Keratinocyte (primary cell): ENCODE data around the gene MC2R. TPM values are rescaled to one million over a fixed set of nuclear protein-coding genes. Genes with fewer than 3 reads are reported as not detected.

Source experiments
- DNase-seq: peaks from one replicate; pipeline ENCODE4 v3.0.0-alpha.2; 2011; ENCODE audit warnings: low read depth, missing footprints, low spot score
- FAIRE-seq: peaks from 2 replicates; lab custom pipeline; 2011; peaks lifted over from hg19 to GRCh38; lab: Jason Lieb, UNC
- H2AFZ ChIP-seq: 2 replicates; pipeline ENCODE4 v1.6.0; 2012; ENCODE audit warnings: low read length, control low read depth, inconsistent platforms; ENCODE audit not compliant: control insufficient read depth
- H3K27ac ChIP-seq: 2 replicates; pipeline ENCODE4 v1.5.1; 2011; ENCODE audit warnings: low read length; ENCODE audit not compliant: control insufficient read depth, insufficient read depth
- H3K27me3 ChIP-seq: 3 replicates; pipeline ENCODE4 v1.6.0; 2011; ENCODE audit warnings: low read length; ENCODE audit not compliant: control insufficient read depth, insufficient read depth; ENCODE audit errors: extremely low read depth
- H3K36me3 ChIP-seq, 2 experiments: 2 replicates in 1 of 2; 3 replicates in 1 of 2; pipeline ENCODE4 v1.5.1; 2011; ENCODE audit warnings: low read length in 2 of 2, mild to moderate bottlenecking in 1 of 2; ENCODE audit not compliant: control insufficient read depth in 2 of 2, insufficient read depth in 2 of 2; ENCODE audit errors: extremely low read depth in 1 of 2
- H3K4me1 ChIP-seq: 3 replicates; pipeline ENCODE4 v1.5.1; 2011; ENCODE audit warnings: low read length; ENCODE audit not compliant: control insufficient read depth, insufficient read depth; ENCODE audit errors: extremely low read depth
- H3K4me2 ChIP-seq: 3 replicates; pipeline ENCODE4 v1.6.0; 2011; ENCODE audit warnings: low read depth, low read length; ENCODE audit not compliant: control insufficient read depth, insufficient read depth; ENCODE audit errors: extremely low read depth
- H3K4me3 ChIP-seq, 3 experiments: fragments of 200-600 bp in 1 of 3; sonication (generic) in 1 of 3; 2 replicates in 2 of 3; 3 replicates in 1 of 3; pipeline ENCODE4 v1.5.1; 2011 to 2016; ENCODE audit warnings: low read length in 3 of 3, mild to moderate bottlenecking in 3 of 3, control low read depth in 2 of 3, inconsistent platforms in 1 of 3, low read depth in 1 of 3, mixed read lengths in 1 of 3, mixed run types in 1 of 3, moderate library complexity in 1 of 3; ENCODE audit not compliant: control insufficient read depth in 2 of 3, insufficient read depth in 2 of 3; ENCODE audit errors: extremely low read depth in 1 of 3
- H3K79me2 ChIP-seq: 2 replicates; pipeline ENCODE4 v1.6.0; 2012; ENCODE audit warnings: low read length; ENCODE audit not compliant: control insufficient read depth, insufficient read depth
- H3K9ac ChIP-seq: 3 replicates; pipeline ENCODE4 v1.6.0; 2011; ENCODE audit warnings: low read length; ENCODE audit not compliant: control insufficient read depth, insufficient read depth; ENCODE audit errors: extremely low read depth
- H3K9me1 ChIP-seq: 3 replicates; pipeline ENCODE4 v1.6.0; 2011; ENCODE audit warnings: low read length; ENCODE audit not compliant: control insufficient read depth, insufficient read depth; ENCODE audit errors: extremely low read depth
- H3K9me3 ChIP-seq: 2 replicates; pipeline ENCODE4 v1.5.1; 2012; ENCODE audit warnings: low read depth, low read length; ENCODE audit not compliant: control insufficient read depth
- H4K20me1 ChIP-seq: 3 replicates; pipeline ENCODE4 v1.6.0; 2011; ENCODE audit warnings: low read length; ENCODE audit not compliant: control insufficient read depth, insufficient read depth; ENCODE audit errors: extremely low read depth
- EZH2 ChIP-seq: IDR thresholded peaks from one replicate; pipeline ENCODE4 v1.6.1; 2012; ENCODE audit warnings: inconsistent platforms, mild to moderate bottlenecking, low read length, moderate library complexity
- dilution Hi-C: fragments of 300-500 bp; cut with MboI; formaldehyde crosslinking; loops from one replicate; pipeline ENCODE4 v1.7.0; 2020; ENCODE audit warnings: low sequenced_read_pairs; ENCODE audit not compliant: extremely low pct_ligation_motif_present
- polyA plus RNA-seq, 5 experiments: library from polyadenylated mRNA; depleted of rRNA in 3 of 5; stranded (reverse) in 3 of 5; stranded (forward) in 1 of 5; unstranded in 1 of 5; fragments of >200 nt; gene quantifications; 1 replicate in 1 of 5; 2 replicates in 3 of 5; 3 replicates in 1 of 5; pipeline versions ENCODE4 v1.2.1 to v1.2.3, GENCODE V29; 2011 to 2012; ENCODE audit warnings: missing spikeins in 2 of 5, low read depth in 1 of 5, low replicate concordance in 1 of 5
- TF ChIP-seq, protein P1 (sequence below), 3 experiments: IDR thresholded peaks in 1 of 3; conservative IDR thresholded peaks in 1 of 3; optimal IDR thresholded peaks in 1 of 3; 2 replicates in 2 of 3; 3 replicates in 1 of 3; pipeline versions ENCODE3 to v1.5.1; 2011; ENCODE audit warnings: low read length in 3 of 3, mild to moderate bottlenecking in 3 of 3, moderate library complexity in 2 of 3, control low read depth in 1 of 3, inconsistent platforms in 1 of 3; ENCODE audit not compliant: insufficient read depth in 2 of 3; ENCODE audit errors: extremely low read depth in 1 of 3

MC2R gene
- polyA plus RNA-seq, 1 donor (not counting 4 experiments of a cell fraction or from before 2014, with no cell fraction given) = not detected

DNA sequence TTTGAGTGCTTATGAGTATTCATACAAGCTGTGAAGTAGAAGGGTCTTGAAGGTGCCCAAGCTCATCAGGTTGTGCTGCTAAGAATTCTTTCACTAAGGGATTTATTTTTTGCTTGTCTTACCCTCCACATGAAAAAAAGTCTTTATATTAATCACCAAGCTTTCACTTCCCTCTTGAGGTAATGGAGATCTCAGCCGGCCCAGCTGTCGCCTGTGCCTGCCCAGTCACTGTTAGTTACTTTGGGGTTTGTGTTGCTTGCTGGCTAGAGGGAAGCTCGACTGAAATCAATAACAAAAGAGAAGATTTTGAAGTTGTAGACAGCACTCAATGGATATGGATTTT lies 21.9 kb downstream of the MC2R start:
- Histone ChIP-seq H3K9me1 (no peaks in the 10 kb centered on the region), H3K9ac (no peak overlapping the region), H3K4me1 (no peaks in the 10 kb centered on the region), H3K4me2 (no peak overlapping the region), H3K4me3 (no peak overlapping the region), H3K9me3 (no peaks in the 10 kb centered on the region), H3K36me3 (no peaks in the 10 kb centered on the region), H4K20me1 (no peaks in the 10 kb centered on the region), H2AFZ (no peak overlapping the region), H3K79me2 (no peaks in the 10 kb centered on the region), H3K27ac (no peak overlapping the region), H3K27me3 (no peaks in the 10 kb centered on the region)
- dilution Hi-C loops = no loop called here
- DNase-seq = no peak
- TF ChIP-seq, protein P1, sequence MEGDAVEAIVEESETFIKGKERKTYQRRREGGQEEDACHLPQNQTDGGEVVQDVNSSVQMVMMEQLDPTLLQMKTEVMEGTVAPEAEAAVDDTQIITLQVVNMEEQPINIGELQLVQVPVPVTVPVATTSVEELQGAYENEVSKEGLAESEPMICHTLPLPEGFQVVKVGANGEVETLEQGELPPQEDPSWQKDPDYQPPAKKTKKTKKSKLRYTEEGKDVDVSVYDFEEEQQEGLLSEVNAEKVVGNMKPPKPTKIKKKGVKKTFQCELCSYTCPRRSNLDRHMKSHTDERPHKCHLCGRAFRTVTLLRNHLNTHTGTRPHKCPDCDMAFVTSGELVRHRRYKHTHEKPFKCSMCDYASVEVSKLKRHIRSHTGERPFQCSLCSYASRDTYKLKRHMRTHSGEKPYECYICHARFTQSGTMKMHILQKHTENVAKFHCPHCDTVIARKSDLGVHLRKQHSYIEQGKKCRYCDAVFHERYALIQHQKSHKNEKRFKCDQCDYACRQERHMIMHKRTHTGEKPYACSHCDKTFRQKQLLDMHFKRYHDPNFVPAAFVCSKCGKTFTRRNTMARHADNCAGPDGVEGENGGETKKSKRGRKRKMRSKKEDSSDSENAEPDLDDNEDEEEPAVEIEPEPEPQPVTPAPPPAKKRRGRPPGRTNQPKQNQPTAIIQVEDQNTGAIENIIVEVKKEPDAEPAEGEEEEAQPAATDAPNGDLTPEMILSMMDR (optimal IDR thresholded peaks at IDR 0.05 in 1 of 3, IDR thresholded peaks at IDR 0.05 in 1 of 3, conservative IDR thresholded peaks at IDR 0.05 in 1 of 3; ENCODE audit: extremely low read depth in 1 of 3, insufficient read depth in 2 of 3, low read length in 3 of 3) = no peak
- no peak for FAIRE-seq

DNA sequence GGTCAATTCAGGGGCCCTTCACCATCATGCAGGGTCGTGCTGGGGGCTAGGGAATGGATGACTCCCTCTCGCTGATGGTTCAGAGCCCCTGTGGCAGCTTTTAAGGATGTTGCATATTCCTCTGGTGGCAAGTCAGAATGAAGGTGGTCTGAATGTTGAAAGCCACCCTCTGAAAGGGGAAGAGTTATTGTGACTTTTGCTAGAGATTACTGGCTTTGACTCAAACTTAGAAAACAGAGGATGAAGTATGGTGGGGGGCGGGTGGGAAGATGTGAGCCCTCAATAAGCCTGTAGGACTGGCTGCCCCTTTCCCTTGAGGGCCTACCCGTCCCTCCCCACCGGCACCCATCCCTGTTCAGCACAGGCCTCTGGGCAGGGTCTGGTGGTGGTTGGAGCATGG lies 23.2 kb downstream of the MC2R start:
- no peak for FAIRE-seq
- no peak for DNase-seq
- Histone ChIP-seq H3K36me3 (no peaks in the 10 kb centered on the region), H3K4me2 (no peak overlapping the region), H3K9me3 (peaks cover 2% of the 10 kb centered on the region), H4K20me1 (no peaks in the 10 kb centered on the region), H3K9ac (no peak overlapping the region), H3K4me3 (no peak overlapping the region), H3K4me1 (no peaks in the 10 kb centered on the region), H2AFZ (no peak overlapping the region), H3K9me1 (no peaks in the 10 kb centered on the region), H3K27ac (no peak overlapping the region), H3K27me3 (no peaks in the 10 kb centered on the region), H3K79me2 (no peaks in the 10 kb centered on the region)
- dilution Hi-C loops = no loop called here
- TF ChIP-seq EZH2 = no peak
- TF ChIP-seq, protein P1 (optimal IDR thresholded peaks at IDR 0.05 in 1 of 3, IDR thresholded peaks at IDR 0.05 in 1 of 3, conservative IDR thresholded peaks at IDR 0.05 in 1 of 3; ENCODE audit: extremely low read depth in 1 of 3, insufficient read depth in 2 of 3, low read length in 3 of 3) = no peak
